K562 (cell line): ENCODE results near the gene CSNK1G2. TPM values are rescaled to one million over a fixed set of nuclear protein-coding genes. Genes with fewer than 3 reads are reported as not detected.
A peak's percentile ranks its signal among the peaks of the same experiment; 100 is the strongest.

Source experiments
- ATF4 ChIP-seq: fragments of 450-650 bp; formaldehyde crosslinking; IDR thresholded peaks from 2 replicates; pipeline ENCODE4 v1.4.0; 2022; ENCODE audit warnings: mild to moderate bottlenecking, moderate library complexity
- BRCA1 ChIP-seq, 2 experiments: fragments of 450-650 bp in 1 of 2; sonication (generic) in 1 of 2; formaldehyde crosslinking in 1 of 2; IDR thresholded peaks; 2 replicates each; pipeline versions ENCODE4 v1.5.0 to v1.6.1; 2017 to 2020; ENCODE audit warnings: mild to moderate bottlenecking in 1 of 2, missing genetic modification reagents in 1 of 2
- E2F3 ChIP-seq: fragments of 250-450 bp; sonication (Bioruptor Pico); IDR thresholded peaks from 2 replicates; pipeline ENCODE4 v1.4.0; 2020; ENCODE audit warnings: mild to moderate bottlenecking
- E2F8 ChIP-seq: fragments of 450-650 bp; IDR thresholded peaks from 2 replicates; pipeline ENCODE4 v1.7.1; 2018; ENCODE audit warnings: mild to moderate bottlenecking, low read depth; ENCODE audit not compliant: partially characterized antibody
- EP400 ChIP-seq: fragments of 450-650 bp; IDR thresholded peaks from 2 replicates; pipeline ENCODE4 v1.6.1; 2017; ENCODE audit warnings: antibody characterized with exemption, mild to moderate bottlenecking, moderate library complexity
- ETV5 ChIP-seq: sonication (generic); formaldehyde crosslinking; IDR thresholded peaks from 2 replicates; pipeline ENCODE4 v1.4.0; 2020; ENCODE audit warnings: low read depth, mild to moderate bottlenecking, missing genetic modification reagents
- FOS ChIP-seq: IDR thresholded peaks from 3 replicates; pipeline ENCODE4 v1.6.1; 2011; ENCODE audit not compliant: insufficient read length; ENCODE audit errors: extremely low read depth
- GATAD2A ChIP-seq: fragments of 450-650 bp; IDR thresholded peaks from 2 replicates; pipeline ENCODE4 v1.6.1; 2017
- GATAD2B ChIP-seq: fragments of 450-650 bp; IDR thresholded peaks from 2 replicates; pipeline ENCODE4 v1.6.1; 2017; ENCODE audit warnings: mild to moderate bottlenecking, borderline replicate concordance
- GMEB1 ChIP-seq: fragments of 250-450 bp; sonication (Bioruptor Pico); IDR thresholded peaks from 2 replicates; pipeline ENCODE4 v1.4.0; 2020; ENCODE audit warnings: mild to moderate bottlenecking
- HDAC1 ChIP-seq, 2 experiments: fragments of 450-650 bp; IDR thresholded peaks; 2 replicates each; pipeline ENCODE4 v1.6.1; 2016 to 2017; ENCODE audit warnings: inconsistent platforms in 1 of 2, mild to moderate bottlenecking in 1 of 2, moderate library complexity in 1 of 2
- HDGF ChIP-seq: fragments of 450-650 bp; IDR thresholded peaks from 2 replicates; pipeline ENCODE4 v1.6.1; 2016
- KDM1A ChIP-seq, 2 experiments: fragments of 450-650 bp; IDR thresholded peaks; 2 replicates each; pipeline ENCODE4 v1.6.1; 2016; ENCODE audit warnings: mild to moderate bottlenecking in 2 of 2
- KLF6 ChIP-seq: fragments of 250-450 bp; sonication (Bioruptor Pico); IDR thresholded peaks from 2 replicates; pipeline ENCODE4 v1.4.0; 2020; ENCODE audit warnings: mild to moderate bottlenecking, moderate library complexity, borderline replicate concordance
- NEUROD1 ChIP-seq: fragments of 150-350 bp; IDR thresholded peaks from 2 replicates; pipeline ENCODE4 v1.6.1; 2014; ENCODE audit warnings: borderline replicate concordance, low read length, low read depth; ENCODE audit not compliant: partially characterized antibody
- NUFIP1 ChIP-seq: fragments of 450-650 bp; IDR thresholded peaks from 2 replicates; pipeline ENCODE4 v1.6.1; 2018; ENCODE audit not compliant: partially characterized antibody
- PRDM10 ChIP-seq: fragments of 450-650 bp; IDR thresholded peaks from 2 replicates; pipeline ENCODE4 v1.6.1; 2018; ENCODE audit not compliant: partially characterized antibody
- PRPF4 ChIP-seq: fragments of 200-400 bp; formaldehyde crosslinking; IDR thresholded peaks from one replicate; pipeline ENCODE4 v1.6.1; 2017; ENCODE audit warnings: low read length, low read depth, mild to moderate bottlenecking; ENCODE audit not compliant: insufficient read depth, poor library complexity, severe bottlenecking
- SPI1 ChIP-seq: IDR thresholded peaks from 2 replicates; pipeline ENCODE4 v1.6.1; 2011; ENCODE audit warnings: low read depth, low read length, control low read depth, borderline replicate concordance
- polyA plus RNA-seq, 8 experiments: library from polyadenylated mRNA; depleted of rRNA in 4 of 8; stranded (reverse) in 5 of 8; unstranded in 3 of 8; fragments of >200 nt; fragmentation: Nextera tagmentation in 2 of 8; fragmentation: Illumina TruSeq in 1 of 8; extraction: Ambion mirVana in 2 of 8; extraction: Trizol in 1 of 8; gene quantifications; 2 replicates each; pipeline versions ENCODE4 v1.2.1 to v1.2.3, GENCODE V29; 2011 to 2014; ENCODE audit warnings: inconsistent platforms in 1 of 8, missing spikeins in 1 of 8
- total RNA-seq, 7 experiments: library from RNA; depleted of rRNA in 6 of 7; stranded (reverse); fragments of >200 nt in 6 of 7; fragmentation: Illumina TruSeq in 2 of 7; extraction: Trizol in 2 of 7; gene quantifications; 2 replicates each; pipeline versions ENCODE4 v1.2.1 to v1.2.3, GENCODE V29; 2011 to 2021; ENCODE audit warnings: low replicate concordance in 1 of 7

CSNK1G2 gene
- total and polyA plus RNA-seq, 9 of the 15 experiments (the other 6 are each of a cell fraction or from before 2014, with no cell fraction given) = 0.48 to 119 (median 49.5) TPM

GRCh38 chr19:1942078-1942933, 1.3 kb downstream of the CSNK1G2 start (continued):
- TF ChIP-seq E2F8 = no peak
- TF ChIP-seq PRPF4 = no peak
- peak in 1 of 2 experiments; percentile 64; a peak in 1 of 4 replicates for TF ChIP-seq HDAC1 (IDR thresholded peaks at IDR 0.05)
- peak in 1 of 2 experiments; percentile 52; a peak in 1 of 4 replicates for TF ChIP-seq KDM1A (IDR thresholded peaks at IDR 0.05)
- 0 out of 2 replicates have a peak, but pooled peaks have one; percentile 62 for TF ChIP-seq HDGF
- TF ChIP-seq EP400 = peak; percentile 63; the same call in 1 of the 2 replicates
- no peak for TF ChIP-seq NUFIP1
- no peak for TF ChIP-seq KLF6 (CRISPR knock-in tag)
- TF ChIP-seq BRCA1 (IDR thresholded peaks at IDR 0.05) = no peak
- no peak for TF ChIP-seq BRCA1 (CRISPR knock-in tag; IDR thresholded peaks at IDR 0.05)
- peak; percentile 78 for TF ChIP-seq ETV5 (CRISPR knock-in tag)
- no peak for TF ChIP-seq GMEB1 (CRISPR knock-in tag)
- TF ChIP-seq GATAD2A = no peak
- peak; percentile 22; the same call in 1 of the 2 replicates for TF ChIP-seq SPI1
- no peak for TF ChIP-seq NEUROD1
- no peak for TF ChIP-seq ATF4
- no peak for TF ChIP-seq GATAD2B
- TF ChIP-seq E2F3 = no peak
- no peak for TF ChIP-seq FOS
- no peak for TF ChIP-seq PRDM10
